NCI-H146 treated with DMSO at 0.1 percent for 48 hours (cell line): ENCODE measurements around the gene RPL27A.

ENCODE experiments used
- DNase-seq: peaks from one replicate; lab custom pipeline; 2025; ENCODE audit not compliant: unreplicated experiment; lab: John Stamatoyannopoulos, UW

Gene RPL27A

GRCh38 chr11:8698917-8699441, 16.4 kb downstream of the RPL27A start:
- DNase-seq, result no peak

- DNase-seq, result no peak
Measured at GRCh38 chr11:8699903-8700302, 17.3 kb downstream of the RPL27A start.

GRCh38 chr11:8701891-8702597, 19.5 kb downstream of the RPL27A start:
- no peak for DNase-seq

DNA sequence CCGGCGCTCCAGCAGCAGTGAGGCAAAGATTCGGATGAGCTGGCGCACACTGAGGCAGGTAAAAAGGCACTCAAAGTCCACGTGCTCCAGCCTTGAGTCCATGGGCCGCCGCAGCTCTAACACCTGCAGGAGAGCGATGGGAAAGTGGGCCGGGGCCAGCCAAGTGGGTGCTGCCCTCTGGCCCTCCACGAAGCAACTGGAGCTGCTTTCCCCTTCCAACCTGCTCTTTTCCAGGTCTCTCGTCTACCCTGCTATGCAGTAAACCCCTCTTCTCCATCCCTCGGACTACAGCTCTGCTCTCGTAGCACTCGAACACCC, 20.0 kb downstream of the RPL27A start:
- DNase-seq, result no peak

DNA sequence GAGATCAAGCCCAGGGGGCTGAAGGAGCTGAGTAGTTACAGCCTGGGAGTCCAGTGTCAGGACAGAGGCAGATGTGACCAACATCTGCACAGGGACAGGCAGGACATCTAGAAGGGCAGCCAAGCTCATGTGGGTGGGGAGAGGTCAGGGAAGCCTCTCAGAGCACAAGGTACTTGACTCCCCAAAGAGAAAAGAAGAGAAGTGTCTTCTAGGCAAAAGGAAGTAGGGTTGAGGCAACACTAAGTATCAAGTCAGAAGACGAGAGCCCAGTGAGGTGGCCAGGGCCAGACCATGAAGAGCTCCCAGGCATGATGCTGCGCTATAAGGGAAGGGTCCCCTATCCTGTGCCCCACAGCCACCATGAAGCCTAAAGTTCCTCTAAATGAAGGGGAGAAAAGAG, 21.5 kb downstream of the RPL27A start:
- DNase-seq, result no peak

DNA sequence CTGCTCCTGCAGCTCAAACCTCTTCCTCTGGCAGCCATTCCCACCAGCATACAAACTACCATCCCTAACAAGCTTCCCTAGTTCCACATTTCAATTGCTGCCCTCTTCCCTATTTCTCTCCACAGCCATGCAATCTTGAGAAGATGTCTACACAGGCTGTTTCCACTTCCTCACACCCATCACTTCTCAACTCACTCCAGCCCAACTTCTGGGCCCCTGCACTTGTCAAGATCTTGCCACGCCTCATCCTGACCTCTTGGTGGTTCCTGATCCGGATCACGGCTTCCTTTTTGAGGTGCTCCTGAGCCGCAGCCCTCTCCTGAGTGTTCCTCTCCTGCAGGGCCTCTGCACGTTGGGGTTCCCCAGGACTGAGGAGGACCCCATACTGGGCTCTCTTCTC, 22.6 kb downstream of the RPL27A start:
- DNase-seq, result no peak

DNA sequence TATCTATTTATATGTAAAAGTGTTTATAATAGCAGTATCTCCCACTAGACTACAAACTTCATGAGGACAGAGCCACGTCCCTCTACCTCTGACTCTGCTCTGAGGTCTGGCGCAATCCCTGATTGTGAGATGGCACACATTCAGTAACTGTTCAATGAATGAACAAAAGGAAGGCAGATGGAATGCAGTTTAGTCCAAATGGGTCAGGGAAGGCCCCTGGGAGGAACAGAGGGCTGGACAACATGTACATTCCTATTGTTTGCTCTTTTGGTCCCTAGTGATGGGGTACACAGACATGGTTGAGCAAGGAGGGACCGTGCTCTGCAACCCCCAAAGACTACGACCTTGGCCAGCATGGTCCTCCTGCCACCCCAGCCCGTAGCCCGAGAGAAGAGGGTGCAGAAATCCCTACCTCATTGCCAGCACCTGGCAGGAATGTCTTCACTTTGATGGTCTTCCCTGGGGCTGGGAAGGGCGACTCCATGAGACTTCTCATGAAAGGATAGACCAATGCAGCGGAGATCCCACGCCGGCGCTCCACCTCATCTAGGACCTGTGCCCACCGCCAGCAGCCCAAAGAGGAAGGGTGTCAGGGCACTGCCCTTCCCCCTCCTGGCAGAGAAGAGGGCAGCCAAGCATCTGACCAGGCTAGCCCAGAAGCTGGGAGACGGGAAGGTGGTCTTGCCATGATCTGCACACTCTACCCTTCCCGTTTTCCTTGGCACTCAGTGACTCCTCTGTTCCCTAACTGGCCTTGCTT, 24.3 kb downstream of the RPL27A start:
- no peak for DNase-seq

- DNase-seq, result no peak
Measured at GRCh38 chr11:8707541-8708191, 25.1 kb downstream of the RPL27A start.

DNA sequence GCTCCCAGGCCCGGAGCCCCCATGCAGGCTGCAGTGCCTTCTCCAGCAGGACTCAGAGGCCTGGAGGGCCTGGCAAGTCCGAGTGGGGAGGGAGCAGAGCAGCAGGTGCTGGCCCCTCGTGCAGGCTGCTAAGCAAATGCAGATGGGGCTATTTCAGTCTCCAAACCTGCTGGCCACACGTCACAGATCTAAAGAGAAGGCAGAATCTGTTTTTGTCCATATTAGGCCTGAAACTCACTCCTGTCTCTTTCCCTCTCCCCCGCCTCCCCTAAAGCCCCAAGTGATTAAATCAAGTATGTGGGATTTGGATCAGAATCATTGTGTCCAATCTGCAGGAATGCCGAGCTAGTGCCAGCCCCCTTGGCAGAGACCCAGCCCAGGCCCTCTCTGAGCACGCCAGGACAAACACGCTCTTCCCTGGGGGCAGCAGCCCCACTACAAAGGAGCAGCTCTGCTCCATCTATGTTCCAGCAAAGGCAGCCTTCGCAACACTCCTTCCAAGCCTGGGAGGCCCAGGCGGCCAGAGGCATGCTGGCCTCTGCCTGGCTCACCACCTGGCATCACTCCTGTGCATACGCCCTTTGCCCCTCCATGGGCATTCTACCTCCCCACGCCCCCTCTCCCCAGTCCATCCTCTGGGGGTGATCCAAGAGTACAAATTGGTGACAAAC, 26.5 kb downstream of the RPL27A start:
- DNase-seq, result no peak

GRCh38 chr11:8709777-8710176, 27.2 kb downstream of the RPL27A start:
- DNase-seq, result no peak

DNA sequence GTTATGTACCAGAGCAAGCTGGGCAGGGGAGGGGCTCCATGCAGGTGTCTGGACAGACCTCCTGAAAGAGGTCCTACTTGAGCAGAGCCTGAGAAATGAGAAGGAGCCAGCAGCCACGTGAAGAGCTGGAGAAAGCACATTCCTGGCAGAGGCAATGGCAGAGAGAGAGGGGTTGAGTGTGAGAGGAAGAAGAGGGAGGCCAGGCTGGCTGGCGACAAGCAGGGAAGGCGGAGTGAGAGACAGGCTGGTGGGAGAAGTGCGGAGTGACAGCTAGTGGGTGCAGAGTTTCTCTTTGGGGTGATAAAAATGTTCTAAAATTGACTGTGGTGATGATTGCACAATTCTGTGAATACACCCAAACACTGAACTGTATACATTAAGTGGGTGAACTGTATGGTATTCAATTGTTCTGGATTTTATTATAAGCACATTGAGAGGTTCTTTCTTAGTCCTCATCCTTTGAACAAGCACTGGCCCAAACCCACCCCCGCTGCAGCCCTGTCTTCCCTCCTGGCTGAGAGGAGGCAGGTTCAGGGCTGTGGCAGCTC, 29.4 kb downstream of the RPL27A start:
- DNase-seq, result no peak

DNA sequence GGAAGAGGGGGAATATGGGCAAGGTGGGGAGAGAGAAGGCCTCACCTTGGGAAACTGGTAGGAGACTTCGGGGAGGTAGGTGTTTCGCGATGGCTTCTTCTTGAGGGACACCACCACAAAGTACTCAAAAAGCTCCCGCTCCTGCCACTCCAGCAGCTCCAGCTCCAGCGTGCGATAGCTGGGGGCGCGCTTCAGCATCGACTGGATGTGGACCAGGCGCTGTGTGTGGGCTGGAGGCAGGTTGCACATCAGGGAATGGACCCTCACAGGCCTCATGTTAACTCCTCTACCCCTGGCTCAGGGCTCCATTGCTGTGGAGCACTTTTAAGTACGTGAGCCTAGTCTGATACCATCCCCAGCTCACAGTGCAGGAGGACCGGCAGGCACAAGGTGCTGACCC, 29.9 kb downstream of the RPL27A start:
- DNase-seq, result no peak

- no peak for DNase-seq
Measured at GRCh38 chr11:8713760-8714454, 31.3 kb downstream of the RPL27A start.

GRCh38 chr11:8714622-8715225, 32.1 kb downstream of the RPL27A start:
- no peak for DNase-seq

DNA sequence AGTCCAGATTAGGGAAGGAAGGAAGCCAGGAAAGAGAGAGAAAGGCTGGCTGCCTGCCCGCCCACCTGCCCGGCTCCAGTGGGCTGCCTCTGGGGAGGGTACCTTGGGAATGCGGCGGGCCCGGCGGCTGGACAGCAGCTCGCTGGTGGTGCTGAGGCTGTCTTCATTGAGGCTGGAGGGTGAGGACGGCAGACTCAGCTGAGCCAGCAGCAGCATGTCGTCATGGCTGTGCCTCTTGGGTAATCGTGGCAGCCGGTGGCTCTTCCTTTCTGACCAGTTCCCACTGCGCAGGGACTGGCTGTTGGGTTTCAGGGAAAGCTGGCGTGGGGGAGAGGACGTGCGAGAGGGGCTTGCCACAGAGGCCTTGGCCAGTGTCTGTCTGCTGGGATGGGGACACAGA, 32.9 kb downstream of the RPL27A start:
- DNase-seq, result no peak

GRCh38 chr11:8717544-8717875, 34.9 kb downstream of the RPL27A start:
- no peak for DNase-seq

DNA sequence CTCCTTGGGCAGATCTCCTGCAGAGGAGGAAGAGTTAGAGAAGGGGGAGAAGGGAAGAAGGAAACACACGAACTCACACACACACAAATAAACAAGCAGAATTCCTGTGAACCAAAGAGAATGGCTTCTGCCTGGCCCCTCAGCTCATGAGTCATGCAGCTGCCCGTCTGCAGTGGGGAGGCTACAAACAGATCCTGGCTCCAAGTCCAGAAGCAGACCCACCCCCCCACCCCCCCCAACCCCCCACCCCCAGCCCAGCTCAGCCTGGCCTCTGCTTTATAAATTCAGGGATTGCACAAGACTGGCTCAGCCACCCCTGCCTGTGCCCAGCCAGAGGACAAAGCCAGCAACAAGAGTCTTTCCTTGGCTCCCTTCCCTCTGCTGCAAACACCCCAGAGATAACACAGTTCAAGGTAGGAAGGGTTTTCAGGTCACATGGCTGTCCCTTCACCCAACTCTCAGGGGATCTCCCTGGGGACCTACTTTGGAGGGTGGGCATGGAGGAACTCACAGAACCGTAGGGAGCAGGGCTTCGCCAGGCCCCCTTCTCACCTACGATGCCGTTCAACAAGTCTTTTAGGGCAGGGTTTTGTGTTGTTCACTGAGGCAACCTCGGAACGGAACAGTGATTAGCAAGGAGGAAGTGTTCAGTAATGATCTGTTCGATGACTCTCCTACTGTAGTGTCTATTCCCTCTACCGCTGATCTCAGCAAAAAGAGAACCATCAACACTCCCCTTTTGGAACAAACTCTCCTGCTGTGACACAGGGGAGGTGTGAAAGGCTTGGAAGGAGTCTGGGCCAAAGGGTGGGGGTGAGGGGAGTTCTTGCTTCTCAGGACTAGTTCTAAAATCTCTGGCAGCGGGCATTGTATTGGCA, 35.5 kb downstream of the RPL27A start:
- DNase-seq, result no peak

GRCh38 chr11:8719211-8719649, 36.6 kb downstream of the RPL27A start:
- DNase-seq, result no peak

- no peak for DNase-seq
Measured at GRCh38 chr11:8719721-8720120, 37.1 kb downstream of the RPL27A start.
